NCI-H2081 (cell line): ENCODE data around the gene NTSR2.
A peak's percentile ranks its signal among the peaks of the same experiment; 100 is the strongest.

Experiments
- DNase-seq, 2 experiments: peaks; one replicate each; lab custom pipeline; 2025; lab: John Stamatoyannopoulos, UW

Gene NTSR2

GRCh38 chr2:11669454-11670291 lies at the start of gene NTSR2:
NTSR2 (minus strand) TSS chr2:11670195; CDS start chr2:11670129, 66 bp downstream.
- DNase-seq, result no peak

GRCh38 chr2:11719230-11719977 lies 49.4 kb upstream of the NTSR2 start:
- no peak for DNase-seq

- DNase-seq, result no peak
These were observed 48.6 kb upstream of the NTSR2 start for GRCh38 chr2:11718606-11719005.

- DNase-seq, result no peak
These were observed 47.6 kb upstream of the NTSR2 start for GRCh38 chr2:11717623-11718022.

GRCh38 chr2:11716689-11717321 lies 46.8 kb upstream of the NTSR2 start:
- no peak for DNase-seq

GRCh38 chr2:11715987-11716652 lies 46.1 kb upstream of the NTSR2 start:
- no peak for DNase-seq

GRCh38 chr2:11713815-11714214 lies 43.8 kb upstream of the NTSR2 start:
- DNase-seq, result no peak

- DNase-seq, result no peak
These were observed 42.9 kb upstream of the NTSR2 start for GRCh38 chr2:11712866-11713265.

- DNase-seq, result no peak
These were observed 41.8 kb upstream of the NTSR2 start for GRCh38 chr2:11711751-11712150.

- no peak for DNase-seq
These were observed 41.3 kb upstream of the NTSR2 start for GRCh38 chr2:11711354-11711716.

- no peak for DNase-seq
These were observed 40.8 kb upstream of the NTSR2 start for GRCh38 chr2:11710632-11711353.

- no peak for DNase-seq
These were observed 40.2 kb upstream of the NTSR2 start for GRCh38 chr2:11710210-11710609.

- no peak for DNase-seq
These were observed 39.3 kb upstream of the NTSR2 start for GRCh38 chr2:11709293-11709692.

GRCh38 chr2:11708106-11708505 lies 38.1 kb upstream of the NTSR2 start:
- DNase-seq, result no peak

- no peak for DNase-seq
These were observed 35.7 kb upstream of the NTSR2 start for GRCh38 chr2:11705711-11706110.

- peak in 1 of 2 experiments; percentile 20 for DNase-seq
These were observed 35.1 kb upstream of the NTSR2 start for GRCh38 chr2:11705063-11705462.

GRCh38 chr2:11703700-11704099 lies 33.7 kb upstream of the NTSR2 start:
- DNase-seq, result no peak

- DNase-seq, result no peak
These were observed 33.0 kb upstream of the NTSR2 start for GRCh38 chr2:11702946-11703345.

- DNase-seq, result no peak
These were observed 31.8 kb upstream of the NTSR2 start for GRCh38 chr2:11701751-11702301.

- DNase-seq, result no peak
These were observed 31.2 kb upstream of the NTSR2 start for GRCh38 chr2:11701206-11701605.
